Dermis microvascular lymphatic vessel endothelial cell (primary cell): ENCODE results near the gene RPS6KA5. TPM values are rescaled to one million over a fixed set of nuclear protein-coding genes. Genes with fewer than 3 reads are reported as not detected.
A peak's percentile ranks its signal among the peaks of the same experiment; 100 is the strongest.
"Not testable (repeated sequence)": the region's sequence is repeated elsewhere in the genome, so short reads cannot be mapped to it uniquely, and the experiment has no call there.

Source experiments
- DNase-seq, 2 donors: peaks; one replicate each; pipeline versions ENCODE4 v3.0.0 to v3.0.0-alpha.2; 2010; ENCODE audit warnings: low read depth in 2 of 2
- total RNA-seq: library from RNA; depleted of rRNA; stranded (reverse); fragments of >200 nt; gene quantifications from 2 replicates; pipeline ENCODE4 v1.2.1, GENCODE V29; 2014

The RPS6KA5 gene
- total RNA-seq, 1 donor from 2014 or later, result 1.2 TPM

DNA sequence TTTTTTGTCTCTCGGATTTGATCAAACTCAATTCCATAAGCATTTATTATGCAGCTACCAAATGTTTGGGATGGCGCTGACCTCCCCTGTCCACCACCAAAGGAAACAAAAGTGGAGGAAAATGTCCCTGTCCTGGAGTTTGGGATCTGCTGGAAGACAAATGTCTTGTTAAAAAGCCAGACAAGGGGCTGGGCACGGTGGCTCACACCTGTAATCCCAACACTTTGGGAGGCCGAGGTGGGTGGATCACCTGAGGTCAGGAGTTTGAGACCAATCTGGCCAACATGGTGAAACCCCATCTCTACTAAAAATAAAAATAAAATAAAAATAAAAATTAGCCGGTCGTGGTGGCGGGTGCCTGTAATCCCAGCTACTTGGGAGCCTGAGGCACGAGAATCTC is 221.9 kb downstream of the RPS6KA5 start:
- DNase-seq, result not testable (repeated sequence)

GRCh38 chr14:90837355-90837754 is 223.1 kb downstream of the RPS6KA5 start:
- DNase-seq, result no peak

DNA sequence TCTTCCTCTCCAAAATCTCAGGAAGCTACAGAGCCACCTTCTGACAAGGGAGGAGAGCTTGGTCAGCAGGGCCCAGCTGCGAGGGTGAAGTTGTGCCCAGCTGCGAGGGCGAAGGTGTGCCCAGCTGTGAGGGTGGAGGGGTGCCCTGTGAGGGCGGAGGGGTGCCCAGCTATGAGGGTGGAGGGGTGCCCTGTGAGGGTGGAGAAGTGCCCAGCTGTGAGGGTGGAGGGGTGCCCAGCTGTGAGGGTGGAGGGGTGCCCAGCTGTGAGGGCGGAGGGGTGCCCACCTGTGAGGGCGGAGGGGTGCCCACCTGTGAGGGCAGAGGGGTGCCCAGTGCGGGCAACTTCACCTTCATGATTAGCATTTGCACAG is 223.8 kb downstream of the RPS6KA5 start:
- no peak for DNase-seq

DNA sequence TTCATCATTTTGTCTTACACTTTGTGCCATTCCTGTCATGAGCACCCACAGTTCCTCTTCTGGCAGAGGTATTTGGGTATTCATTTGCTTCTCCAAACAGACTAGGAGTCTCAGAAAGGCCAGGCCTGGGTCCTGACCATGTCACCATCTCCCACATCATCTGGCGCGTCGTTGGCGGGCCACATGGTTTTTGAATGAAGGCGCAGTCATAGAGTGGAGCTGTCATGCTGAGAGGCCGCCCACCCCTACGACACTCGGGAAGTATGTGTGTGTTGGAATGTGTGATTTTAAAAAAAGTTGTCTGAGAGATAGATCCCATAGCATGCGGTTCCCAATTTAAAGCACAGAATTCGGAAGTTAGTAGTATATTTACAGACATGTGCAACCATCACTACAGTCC is 228.6 kb downstream of the RPS6KA5 start:
- no peak for DNase-seq

DNA sequence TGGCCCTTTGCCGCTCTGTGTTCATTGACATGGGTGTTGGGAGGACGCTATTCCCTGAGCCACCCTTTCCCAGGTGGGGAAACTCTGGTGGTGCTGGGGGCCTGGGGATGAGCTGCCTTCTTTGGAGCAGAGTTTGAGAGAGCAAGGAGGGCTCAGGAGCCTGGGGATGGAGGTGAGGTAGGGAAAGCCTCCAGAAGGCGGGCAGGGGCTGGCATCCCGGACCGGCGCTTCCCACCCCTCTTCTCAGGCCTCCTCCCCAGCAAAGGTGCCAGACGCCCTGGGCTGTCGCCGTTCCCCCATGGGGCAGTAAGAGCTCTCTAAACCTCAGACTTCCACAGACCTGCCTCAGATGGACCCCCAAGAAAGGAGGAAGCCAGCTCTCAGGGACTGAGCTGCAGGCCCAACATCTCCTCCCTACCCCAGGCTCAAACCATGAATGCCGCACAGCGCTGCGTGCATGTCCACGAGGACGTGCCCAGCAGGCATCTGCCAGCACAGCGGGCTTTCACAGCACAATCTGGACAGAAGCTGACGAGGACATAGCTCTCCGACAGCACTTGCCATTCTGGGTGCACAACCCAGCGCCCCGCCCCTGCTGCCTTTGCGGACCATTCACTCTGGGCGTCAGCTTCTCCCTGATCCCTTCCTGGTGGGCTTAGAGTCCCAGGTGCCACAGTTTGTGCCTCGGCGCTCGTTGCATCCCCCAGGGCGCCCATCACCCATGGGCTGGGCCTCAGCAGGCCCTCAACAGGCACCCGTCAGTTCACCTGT is 229.3 kb downstream of the RPS6KA5 start:
- no peak for DNase-seq

DNA sequence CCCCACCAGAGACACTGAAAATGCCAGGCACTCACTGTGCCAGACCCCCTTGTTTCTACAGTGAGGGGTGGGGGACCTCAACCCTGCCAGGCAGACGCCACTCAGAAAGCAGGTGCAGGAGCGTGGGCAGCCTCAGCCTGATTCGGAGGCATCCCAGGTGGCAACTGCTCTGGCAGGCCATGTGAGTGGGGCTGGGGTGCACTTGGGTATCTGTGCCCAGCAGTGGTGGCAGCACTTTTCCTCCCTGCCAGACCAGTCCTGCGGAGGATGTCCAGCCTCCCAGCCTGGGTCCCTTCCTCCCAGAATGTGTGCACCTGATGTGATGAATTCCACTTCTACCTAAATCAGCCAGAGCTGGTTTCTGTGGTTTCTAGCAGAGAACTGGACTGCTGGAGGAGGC is 230.8 kb downstream of the RPS6KA5 start:
- DNase-seq, result no peak

GRCh38 chr14:90828642-90829487 is 231.6 kb downstream of the RPS6KA5 start:
- peak in 1 of 2 donors; percentile 29 for DNase-seq

GRCh38 chr14:90827919-90828610 is 232.4 kb downstream of the RPS6KA5 start:
- peak; percentile 63 to 88 for DNase-seq

- not testable (repeated sequence) for DNase-seq
Observed at GRCh38 chr14:90823542-90823941, 236.9 kb downstream of the RPS6KA5 start.

DNA sequence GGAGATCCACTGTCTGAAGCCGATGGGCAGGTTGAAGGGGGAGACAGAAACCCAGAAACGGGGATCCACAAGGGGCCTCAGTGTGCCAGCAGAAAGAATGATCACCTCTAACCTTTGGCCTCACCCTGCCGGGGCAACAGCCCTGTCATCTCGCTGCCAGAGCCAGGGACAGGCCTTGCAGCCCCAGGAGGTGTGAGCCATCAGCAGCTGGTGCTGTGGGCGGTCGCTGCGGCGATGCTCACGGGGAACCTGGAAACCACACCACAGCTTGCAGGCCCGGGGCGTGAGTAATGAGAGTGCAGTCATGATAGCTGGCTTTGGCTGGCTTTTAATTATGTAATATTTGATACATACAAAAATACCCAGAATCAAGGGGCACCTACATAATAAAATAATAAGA is 239.5 kb downstream of the RPS6KA5 start:
- DNase-seq, result no peak

- no peak for DNase-seq
Observed at GRCh38 chr14:90819734-90820393, 240.6 kb downstream of the RPS6KA5 start.

GRCh38 chr14:90818715-90819114 is 241.7 kb downstream of the RPS6KA5 start:
- DNase-seq, result no peak

DNA sequence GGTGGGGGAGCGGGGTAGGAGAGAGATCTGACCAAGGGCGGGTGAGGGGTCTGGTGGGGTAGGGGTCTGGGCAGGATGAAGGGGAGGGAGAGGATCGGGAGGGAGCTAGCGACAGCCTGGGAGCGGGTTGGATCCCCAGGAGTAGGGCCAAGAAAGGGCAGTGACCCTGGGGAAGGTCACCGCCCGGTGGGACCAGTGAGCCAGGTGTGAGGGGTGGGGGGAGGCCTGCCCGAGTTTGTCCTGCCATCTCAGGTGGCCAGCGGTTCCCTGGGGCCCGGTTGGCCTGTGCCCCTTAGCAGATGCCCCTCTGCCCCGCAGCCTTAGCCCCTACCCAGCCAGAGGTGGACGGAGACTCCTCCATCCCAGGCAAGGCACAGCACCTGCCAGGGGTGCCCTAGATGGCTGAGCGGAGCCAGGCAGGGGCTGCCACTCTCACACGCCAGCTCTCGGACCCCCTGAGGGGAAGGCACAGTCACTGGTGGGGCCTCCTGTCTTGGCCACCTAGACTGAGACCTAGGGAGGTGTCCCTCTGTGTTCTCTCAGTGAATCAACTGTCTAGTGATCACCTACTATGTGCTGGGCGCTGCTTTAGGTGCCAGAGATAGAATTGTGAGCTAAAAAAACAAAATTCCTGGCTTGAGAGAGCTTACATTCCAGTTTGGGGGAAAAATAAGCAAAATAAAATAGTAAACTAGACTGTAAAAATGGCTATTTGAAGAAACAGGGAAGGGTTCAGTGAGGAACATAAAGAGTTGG is 243.6 kb downstream of the RPS6KA5 start:
- no peak for DNase-seq

- peak in 1 of 2 donors; percentile 40 for DNase-seq
Observed at GRCh38 chr14:90815822-90816662, 244.4 kb downstream of the RPS6KA5 start, which contains the start of gene TTC7B. Gene TTC7B (minus strand): TSS chr14:90816430. CDS start chr14:90816295, 135 bp downstream.

DNA sequence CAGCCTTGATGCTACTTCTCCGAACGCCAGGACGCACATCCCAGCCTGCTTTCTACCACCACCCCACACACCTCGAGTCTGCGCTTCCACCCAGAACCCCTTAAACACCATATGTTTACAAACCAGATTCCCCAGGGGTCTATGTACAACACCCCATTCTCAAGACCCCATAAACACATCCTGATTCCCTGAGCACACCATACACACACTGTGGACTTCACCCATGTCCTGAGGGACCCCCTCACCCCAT is 244.9 kb downstream of the RPS6KA5 start:
- no peak for DNase-seq

- DNase-seq, result no peak
Observed at GRCh38 chr14:90814806-90815571, 245.5 kb downstream of the RPS6KA5 start.

DNA sequence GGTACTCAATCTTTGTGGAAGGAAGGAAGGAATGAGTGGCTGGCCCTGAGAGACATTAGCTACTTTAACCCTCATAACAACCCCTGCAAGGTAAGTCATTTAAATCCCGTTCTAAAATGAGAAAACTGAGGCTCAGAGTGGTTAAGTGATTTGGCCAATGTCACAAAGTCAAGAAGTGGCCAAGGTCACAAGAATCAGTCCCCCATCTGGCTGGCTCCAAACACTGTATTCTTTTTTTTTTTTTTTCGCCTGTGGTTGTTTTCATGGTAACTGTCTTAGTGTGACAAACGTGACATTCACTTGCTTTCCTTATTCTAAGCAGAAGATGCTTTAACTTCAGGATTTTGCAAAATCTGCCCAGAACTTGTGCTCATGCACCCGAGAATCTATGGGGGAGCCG is 247.0 kb downstream of the RPS6KA5 start:
- DNase-seq, result no peak

GRCh38 chr14:90812109-90812508 is 248.3 kb downstream of the RPS6KA5 start:
- DNase-seq, result no peak

GRCh38 chr14:90811641-90812040 is 248.8 kb downstream of the RPS6KA5 start:
- DNase-seq, result no peak
